PC-3 (cell line): ENCODE measurements around the gene UNC50.

Experiments used
- EZH2 ChIP-seq: fragments of 300-600 bp; sonication (generic); IDR thresholded peaks from one replicate; pipeline ENCODE4 v1.6.1; 2017; ENCODE audit warnings: antibody characterized with exemption, mild to moderate bottlenecking, low read length; ENCODE audit not compliant: unreplicated experiment
- TF ChIP-seq, protein P1 (sequence below): fragments of 300-600 bp; sonication (generic); conservative IDR thresholded peaks from 2 replicates; pipeline ENCODE4 v1.5.1; 2017; ENCODE audit warnings: antibody characterized with exemption, low read depth, mild to moderate bottlenecking, low read length

DNA sequence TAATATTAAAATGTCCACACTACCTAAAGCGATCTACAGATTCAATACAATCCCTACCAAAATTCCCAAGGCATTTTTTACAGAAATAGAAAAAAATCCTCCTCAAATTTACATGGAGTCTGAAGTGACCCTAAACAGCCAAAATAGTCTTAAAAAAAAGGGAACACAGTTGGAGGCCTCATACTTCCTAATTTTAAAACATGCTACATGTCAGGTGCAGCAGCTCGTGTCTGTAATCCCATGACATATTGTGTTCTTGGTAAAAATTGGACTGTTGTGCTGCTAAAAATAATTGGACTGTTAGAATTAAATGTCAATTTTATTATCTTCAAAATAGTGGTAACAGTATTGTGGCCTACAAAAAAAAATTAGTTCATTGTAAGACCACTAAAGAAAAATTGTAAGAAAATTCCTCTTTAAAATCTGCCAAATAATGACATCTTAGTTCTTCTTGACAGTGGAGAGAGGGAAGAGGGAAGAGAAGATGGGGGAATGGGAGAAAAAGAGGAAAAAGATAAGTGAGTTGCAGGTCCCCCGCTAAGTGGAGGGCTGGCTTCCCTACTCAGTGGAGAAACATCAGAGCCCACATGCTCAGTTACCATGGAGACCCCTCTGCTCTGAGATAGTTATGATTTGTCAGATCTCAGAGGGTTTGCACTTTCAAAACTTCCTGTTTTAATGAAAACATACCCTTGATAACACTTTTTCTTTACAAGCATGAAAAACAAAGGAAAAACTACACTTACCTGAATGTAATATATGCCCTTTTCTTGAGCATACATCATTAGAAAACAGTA is 46.5 kb downstream of the UNC50 start:
- TF ChIP-seq EZH2: no peak
- TF ChIP-seq, protein P1, sequence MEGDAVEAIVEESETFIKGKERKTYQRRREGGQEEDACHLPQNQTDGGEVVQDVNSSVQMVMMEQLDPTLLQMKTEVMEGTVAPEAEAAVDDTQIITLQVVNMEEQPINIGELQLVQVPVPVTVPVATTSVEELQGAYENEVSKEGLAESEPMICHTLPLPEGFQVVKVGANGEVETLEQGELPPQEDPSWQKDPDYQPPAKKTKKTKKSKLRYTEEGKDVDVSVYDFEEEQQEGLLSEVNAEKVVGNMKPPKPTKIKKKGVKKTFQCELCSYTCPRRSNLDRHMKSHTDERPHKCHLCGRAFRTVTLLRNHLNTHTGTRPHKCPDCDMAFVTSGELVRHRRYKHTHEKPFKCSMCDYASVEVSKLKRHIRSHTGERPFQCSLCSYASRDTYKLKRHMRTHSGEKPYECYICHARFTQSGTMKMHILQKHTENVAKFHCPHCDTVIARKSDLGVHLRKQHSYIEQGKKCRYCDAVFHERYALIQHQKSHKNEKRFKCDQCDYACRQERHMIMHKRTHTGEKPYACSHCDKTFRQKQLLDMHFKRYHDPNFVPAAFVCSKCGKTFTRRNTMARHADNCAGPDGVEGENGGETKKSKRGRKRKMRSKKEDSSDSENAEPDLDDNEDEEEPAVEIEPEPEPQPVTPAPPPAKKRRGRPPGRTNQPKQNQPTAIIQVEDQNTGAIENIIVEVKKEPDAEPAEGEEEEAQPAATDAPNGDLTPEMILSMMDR: no peak
